HG03108 (cell line): ENCODE measurements around the gene FCN3.
A peak's percentile ranks its signal among the peaks of the same experiment; 100 is the strongest.

ENCODE experiments used
- ATAC-seq: cut with Tn5 transposase; IDR thresholded peaks from one replicate; pipeline ENCODE4 v1.9.1; 2021; ENCODE audit warnings: moderate library complexity; ENCODE audit not compliant: unreplicated experiment

FCN3 gene

GRCh38 chr1:27343639-27344025 lies 31.0 kb downstream of the FCN3 start:
- ATAC-seq: no peak

GRCh38 chr1:27342778-27343638 lies 31.6 kb downstream of the FCN3 start:
- ATAC-seq: peak; percentile 38

- no peak for ATAC-seq
These were observed 32.2 kb downstream of the FCN3 start for GRCh38 chr1:27342391-27342777.

- ATAC-seq: peak; percentile 45
These were observed 32.9 kb downstream of the FCN3 start, which contains the start of gene SYTL1 for GRCh38 chr1:27341525-27342252. TSS of gene SYTL1 (plus strand) at chr1:27342022. CDS start at chr1:27345335, 3,313 bp downstream.

- no peak for ATAC-seq
These were observed 35.4 kb downstream of the FCN3 start for GRCh38 chr1:27339213-27339612.

- ATAC-seq: no peak
These were observed 35.9 kb downstream of the FCN3 start for GRCh38 chr1:27338751-27339150.

- ATAC-seq: no peak
These were observed 37.9 kb downstream of the FCN3 start for GRCh38 chr1:27336756-27337155.

- no peak for ATAC-seq
These were observed 38.9 kb downstream of the FCN3 start for GRCh38 chr1:27335506-27336422.

- ATAC-seq: no peak
These were observed 40.8 kb downstream of the FCN3 start for GRCh38 chr1:27333717-27334279.

- no peak for ATAC-seq
These were observed 41.9 kb downstream of the FCN3 start for GRCh38 chr1:27332536-27333281.

- no peak for ATAC-seq
These were observed 42.7 kb downstream of the FCN3 start for GRCh38 chr1:27331922-27332321.

- no peak for ATAC-seq
These were observed 43.2 kb downstream of the FCN3 start for GRCh38 chr1:27331426-27331825.

GRCh38 chr1:27330786-27331185 lies 43.8 kb downstream of the FCN3 start:
- ATAC-seq: no peak

GRCh38 chr1:27327964-27328363 lies 46.7 kb downstream of the FCN3 start:
- no peak for ATAC-seq

GRCh38 chr1:27325286-27325685 lies 49.3 kb downstream of the FCN3 start:
- no peak for ATAC-seq

- peak; percentile 5 for ATAC-seq
These were observed 51.9 kb downstream of the FCN3 start for GRCh38 chr1:27322569-27323240.

- peak; percentile 94 for ATAC-seq
These were observed 52.6 kb downstream of the FCN3 start, which contains the start of gene TMEM222 for GRCh38 chr1:27321813-27322568. TSS of gene TMEM222 (plus strand) at chr1:27322163. CDS start at chr1:27322198, 35 bp downstream.
